Fibroblast of skin of right biceps (primary cell): ENCODE measurements around the gene RPRD2.

ENCODE experiments used
- DNase-seq: peaks from one replicate; pipeline ENCODE4 v3.0.0-alpha.2; 2013

Gene RPRD2

GRCh38 chr1:150474869-150475268 lies 110.9 kb downstream of the RPRD2 start:
- no peak for DNase-seq

GRCh38 chr1:150476754-150477153 lies 112.8 kb downstream of the RPRD2 start:
- no peak for DNase-seq

GRCh38 chr1:150477320-150477719 lies 113.4 kb downstream of the RPRD2 start:
- DNase-seq = no peak

- peak; percentile 19 for DNase-seq
These were observed 113.8 kb downstream of the RPRD2 start for GRCh38 chr1:150477733-150478132.

GRCh38 chr1:150479370-150479769 lies 115.4 kb downstream of the RPRD2 start:
- DNase-seq = no peak

GRCh38 chr1:150479927-150480352 lies 116.0 kb downstream of the RPRD2 start:
- DNase-seq = no peak

GRCh38 chr1:150484431-150484830 lies 120.5 kb downstream of the RPRD2 start:
- peak; percentile 56 for DNase-seq

- peak; percentile 46 for DNase-seq
These were observed 120.9 kb downstream of the RPRD2 start for GRCh38 chr1:150484861-150485260.

GRCh38 chr1:150486966-150487762 lies 123.2 kb downstream of the RPRD2 start, which contains the start of gene TARS2:
Gene TARS2 (plus strand): TSS chr1:150487419. CDS start chr1:150487451, 32 bp downstream.
- DNase-seq = peak; percentile 99

GRCh38 chr1:150487763-150488115 lies 123.8 kb downstream of the RPRD2 start:
- no peak for DNase-seq

GRCh38 chr1:150493175-150493574 lies 129.2 kb downstream of the RPRD2 start:
- DNase-seq = no peak

GRCh38 chr1:150498342-150498741 lies 134.4 kb downstream of the RPRD2 start:
- no peak for DNase-seq

- no peak for DNase-seq
These were observed 141.5 kb downstream of the RPRD2 start for GRCh38 chr1:150505431-150505830.

- peak; percentile 83 for DNase-seq
These were observed 144.2 kb downstream of the RPRD2 start, which contains the start of gene ECM1 for GRCh38 chr1:150507912-150508864. Gene ECM1 (plus strand): TSS chr1:150508109. CDS start chr1:150508210, 101 bp downstream.

- DNase-seq = no peak
These were observed 145.0 kb downstream of the RPRD2 start for GRCh38 chr1:150508982-150509381.

GRCh38 chr1:150511551-150511950 lies 147.6 kb downstream of the RPRD2 start:
- DNase-seq = no peak

- no peak for DNase-seq
These were observed 148.2 kb downstream of the RPRD2 start for GRCh38 chr1:150511985-150512660.

- DNase-seq = no peak
These were observed 148.9 kb downstream of the RPRD2 start for GRCh38 chr1:150512846-150513245.

- DNase-seq = no peak
These were observed 149.4 kb downstream of the RPRD2 start for GRCh38 chr1:150513351-150513791.

- no peak for DNase-seq
These were observed 150.3 kb downstream of the RPRD2 start for GRCh38 chr1:150514260-150514659.

GRCh38 chr1:150514913-150515327 lies 151.0 kb downstream of the RPRD2 start:
- no peak for DNase-seq

- DNase-seq = peak; percentile 96
These were observed 151.5 kb downstream of the RPRD2 start, which contains the start of gene FALEC for GRCh38 chr1:150515328-150516049. Gene FALEC (plus strand): TSS chr1:150515752.
